Parathyroid adenoma (tissue), 2 donors: ENCODE results near the gene CUL4A.
"Not testable (repeated sequence)": the region's sequence is repeated elsewhere in the genome, so short reads cannot be mapped to it uniquely, and the experiment has no call there.

Source experiments
- H2AFZ ChIP-seq: fragments of 300-600 bp; sonication (generic); one replicate; pipeline ENCODE4 v1.7.0; 2017; ENCODE audit warnings: antibody characterized with exemption, mild to moderate bottlenecking
- H3K27ac ChIP-seq: fragments of 300-600 bp; sonication (generic); one replicate; pipeline ENCODE4 v1.7.0; 2017
- H3K27me3 ChIP-seq: fragments of 300-600 bp; sonication (generic); one replicate; pipeline ENCODE4 v1.7.0; 2017; ENCODE audit warnings: low read length; ENCODE audit not compliant: control insufficient read depth, insufficient read depth
- H3K36me3 ChIP-seq: fragments of 300-600 bp; sonication (generic); one replicate; pipeline ENCODE4 v1.7.0; 2017; ENCODE audit warnings: low read length; ENCODE audit not compliant: control insufficient read depth, insufficient read depth
- H3K4me1 ChIP-seq: fragments of 300-600 bp; sonication (generic); one replicate; pipeline ENCODE4 v1.7.0; 2017; ENCODE audit warnings: control low read depth
- H3K4me2 ChIP-seq: fragments of 300-600 bp; sonication (generic); one replicate; pipeline ENCODE4 v1.7.0; 2017; ENCODE audit warnings: low read length
- H3K4me3 ChIP-seq: fragments of 300-600 bp; sonication (generic); one replicate; pipeline ENCODE4 v1.7.0; 2017; ENCODE audit warnings: low read depth, low read length
- H3K79me2 ChIP-seq: fragments of 300-600 bp; sonication (generic); one replicate; pipeline ENCODE4 v1.7.0; 2017; ENCODE audit warnings: control low read depth
- H3K9ac ChIP-seq: fragments of 300-600 bp; sonication (generic); one replicate; pipeline ENCODE4 v1.7.0; 2017; ENCODE audit warnings: mild to moderate bottlenecking
- H3K9me3 ChIP-seq: fragments of 300-600 bp; sonication (generic); one replicate; pipeline ENCODE4 v1.7.0; 2017; ENCODE audit warnings: low read length; ENCODE audit not compliant: control insufficient read depth
- TF ChIP-seq, protein P1 (sequence below): fragments of 300-600 bp; sonication (generic); IDR thresholded peaks from one replicate; pipeline ENCODE4 v1.7.0; 2017; ENCODE audit warnings: antibody characterized with exemption, mild to moderate bottlenecking
- donor health status: primary hyperparathyroidism.

CUL4A gene

DNA sequence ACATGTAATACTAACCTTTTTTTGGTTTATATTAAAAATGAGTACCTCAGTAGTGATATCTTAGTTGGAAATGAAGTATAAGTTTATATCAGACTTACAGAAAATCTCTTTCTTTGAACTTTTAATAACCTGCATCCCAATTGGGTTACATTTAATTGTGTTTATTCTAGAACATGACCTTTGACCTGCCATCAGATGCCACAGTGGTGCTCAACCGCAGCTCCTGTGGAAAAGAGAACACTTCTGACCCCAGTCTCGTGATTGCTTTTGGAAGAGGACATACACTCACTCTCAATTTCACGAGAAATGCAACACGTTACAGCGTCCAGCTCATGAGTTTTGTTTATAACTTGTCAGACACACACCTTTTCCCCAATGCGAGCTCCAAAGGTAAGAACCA is 100.1 kb downstream of the CUL4A start:
- H3K4me1 ChIP-seq, result no peaks in the 10 kb centered on the region
- no peak overlapping the region for H2AFZ ChIP-seq
- no peak overlapping the region for H3K27ac ChIP-seq
- H3K4me3 ChIP-seq, result no peak overlapping the region
- no peaks in the 10 kb centered on the region for H3K27me3 ChIP-seq
- no peak overlapping the region for H3K4me2 ChIP-seq
- no peak overlapping the region for H3K9ac ChIP-seq
- no peaks in the 10 kb centered on the region for H3K9me3 ChIP-seq
- no peaks in the 10 kb centered on the region for H3K36me3 ChIP-seq
- H3K79me2 ChIP-seq, result peaks cover 24% of the 10 kb centered on the region
- TF ChIP-seq, protein P1, sequence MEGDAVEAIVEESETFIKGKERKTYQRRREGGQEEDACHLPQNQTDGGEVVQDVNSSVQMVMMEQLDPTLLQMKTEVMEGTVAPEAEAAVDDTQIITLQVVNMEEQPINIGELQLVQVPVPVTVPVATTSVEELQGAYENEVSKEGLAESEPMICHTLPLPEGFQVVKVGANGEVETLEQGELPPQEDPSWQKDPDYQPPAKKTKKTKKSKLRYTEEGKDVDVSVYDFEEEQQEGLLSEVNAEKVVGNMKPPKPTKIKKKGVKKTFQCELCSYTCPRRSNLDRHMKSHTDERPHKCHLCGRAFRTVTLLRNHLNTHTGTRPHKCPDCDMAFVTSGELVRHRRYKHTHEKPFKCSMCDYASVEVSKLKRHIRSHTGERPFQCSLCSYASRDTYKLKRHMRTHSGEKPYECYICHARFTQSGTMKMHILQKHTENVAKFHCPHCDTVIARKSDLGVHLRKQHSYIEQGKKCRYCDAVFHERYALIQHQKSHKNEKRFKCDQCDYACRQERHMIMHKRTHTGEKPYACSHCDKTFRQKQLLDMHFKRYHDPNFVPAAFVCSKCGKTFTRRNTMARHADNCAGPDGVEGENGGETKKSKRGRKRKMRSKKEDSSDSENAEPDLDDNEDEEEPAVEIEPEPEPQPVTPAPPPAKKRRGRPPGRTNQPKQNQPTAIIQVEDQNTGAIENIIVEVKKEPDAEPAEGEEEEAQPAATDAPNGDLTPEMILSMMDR, result no peak

DNA sequence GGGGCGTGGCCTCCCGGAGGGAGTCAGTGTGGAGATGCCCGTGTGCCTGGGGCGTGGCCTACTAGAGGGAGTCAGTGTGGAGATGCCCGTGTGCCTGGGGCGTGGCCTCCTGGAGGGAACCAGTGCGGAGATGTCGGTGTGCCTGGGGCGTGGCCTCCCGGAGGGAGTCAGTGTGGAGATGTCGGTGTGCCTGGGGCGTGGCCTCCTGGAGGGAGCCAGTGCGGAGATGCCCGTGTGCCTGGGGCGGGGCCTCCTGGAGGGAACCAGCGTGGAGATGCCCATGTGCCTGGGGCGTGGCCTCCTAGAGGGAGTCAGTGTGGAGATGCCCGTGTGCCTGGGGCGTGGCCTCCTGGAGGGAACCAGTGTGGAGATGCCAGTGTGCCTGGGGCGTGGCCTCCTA is 104.7 kb downstream of the CUL4A start:
- H3K36me3 ChIP-seq, result not testable (repeated sequence)

DNA sequence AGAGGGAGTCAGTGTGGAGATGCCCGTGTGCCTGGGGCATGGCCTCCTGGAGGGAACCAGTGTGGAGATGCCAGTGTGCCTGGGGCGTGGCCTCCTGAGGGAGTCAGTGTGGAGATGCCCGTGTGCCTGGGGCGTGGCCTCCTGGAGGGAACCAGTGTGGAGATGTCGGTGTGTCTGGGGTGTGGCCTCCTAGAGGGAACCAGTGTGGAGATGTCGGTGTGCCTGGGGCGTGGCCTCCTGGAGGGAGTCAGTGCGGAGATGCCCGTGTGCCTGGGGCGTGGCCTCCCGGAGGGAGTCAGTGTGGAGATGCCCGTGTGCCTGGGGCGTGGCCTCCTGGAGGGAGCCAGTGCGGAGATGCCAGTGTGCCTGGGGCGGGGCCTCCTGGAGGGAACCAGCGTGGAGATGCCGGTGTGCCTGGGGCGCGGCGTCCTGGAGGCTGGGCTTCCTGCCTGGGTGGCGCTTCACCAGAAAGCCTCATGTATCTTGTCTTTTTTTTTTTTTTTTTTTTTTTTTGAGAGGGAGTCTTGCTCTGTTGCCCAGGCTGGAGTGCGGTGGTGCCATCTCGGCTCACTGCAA is 105.6 kb downstream of the CUL4A start:
- peaks cover 13% of the 10 kb centered on the region for H3K79me2 ChIP-seq
- H3K9me3 ChIP-seq, H3K9ac ChIP-seq, H3K4me1 ChIP-seq, H3K36me3 ChIP-seq, H3K27ac ChIP-seq, H3K4me2 ChIP-seq, H2AFZ ChIP-seq, H3K4me3 ChIP-seq, H3K27me3 ChIP-seq: not testable (repeated sequence)

More for the DNA sequence above, 104.7 kb downstream of the CUL4A start:
- H3K27me3 ChIP-seq, H2AFZ ChIP-seq, H3K9ac ChIP-seq, H3K27ac ChIP-seq, H3K4me3 ChIP-seq, H3K9me3 ChIP-seq, H3K4me2 ChIP-seq, H3K4me1 ChIP-seq: not testable (repeated sequence)
- H3K79me2 ChIP-seq, result peaks cover 14% of the 10 kb centered on the region

DNA sequence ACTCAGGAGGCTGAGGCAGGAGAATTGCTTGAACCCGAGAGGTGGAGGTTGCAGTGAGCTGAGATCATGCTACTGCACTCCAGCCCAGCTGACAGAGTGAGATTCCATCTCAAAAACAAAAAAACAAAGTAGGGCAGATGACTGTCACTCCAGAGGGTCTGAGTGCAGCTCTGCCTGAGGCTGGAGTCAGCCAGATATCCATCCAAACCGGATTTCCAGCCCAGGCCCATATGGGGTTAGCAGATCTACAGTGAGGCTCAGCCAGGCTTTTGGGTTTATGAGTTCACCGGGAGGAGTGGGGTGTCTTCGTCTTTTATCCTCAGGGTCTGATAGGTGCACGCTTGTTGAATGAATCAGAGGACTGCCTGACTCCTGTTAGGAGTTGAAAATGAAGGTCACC is 106.6 kb downstream of the CUL4A start:
- Histone ChIP-seq H3K4me2 (no peak overlapping the region), H3K27ac (no peak overlapping the region), H3K9me3 (no peaks in the 10 kb centered on the region), H3K36me3 (no peaks in the 10 kb centered on the region), H3K4me1 (no peaks in the 10 kb centered on the region), H3K4me3 (no peak overlapping the region), H3K79me2 (peaks cover 13% of the 10 kb centered on the region), H3K9ac (no peak overlapping the region), H3K27me3 (no peaks in the 10 kb centered on the region), H2AFZ (no peak overlapping the region)
- TF ChIP-seq, protein P1, result no peak
